ENCODE results near the gene NME7.
"Not testable (repeated sequence)": the region's sequence is repeated elsewhere in the genome, so short reads cannot be mapped to it uniquely, and the experiment has no call there.

The NME7 gene

GRCh38 chr1:169367686-169368405, at the start of gene NME7, which contains the start of gene BLZF1:
TSS of gene NME7 (minus strand) at chr1:169367797. CDS start at chr1:169367710, 87 bp downstream.
TSS of gene BLZF1 (plus strand) at chr1:169368195. CDS start at chr1:169369523, 1,328 bp downstream.
- Histone ChIP-seq H3K79me2 (ENCODE audit: insufficient read depth, low read length) (peaks cover 15% of the 10 kb centered on the region), H3K27ac (ENCODE audit: low read depth, low read length, poor library complexity, severe bottlenecking) (peak within 1 kb of the TSS; percentile 74)

GRCh38 chr1:169414952-169415351, 47.4 kb upstream of the NME7 start:
- TF ChIP-seq CTCF (IDR thresholded peaks at IDR 0.05; ENCODE audit: low read length) (no peak), EZH2 (IDR thresholded peaks at IDR 0.05; ENCODE audit: borderline replicate concordance, low read length) (no peak)
- Histone ChIP-seq H3K9ac (ENCODE audit: low read length) (no peak overlapping the region), H3K4me2 (ENCODE audit: low read length) (no peak overlapping the region), H3K79me2 (ENCODE audit: insufficient read depth, low read length) (no peaks in the 10 kb centered on the region), H3K27me3 (ENCODE audit: insufficient read depth, low read length) (no peaks in the 10 kb centered on the region), H3K27ac (ENCODE audit: low read depth, low read length, poor library complexity, severe bottlenecking) (no peak overlapping the region), H3K9me2 (ENCODE audit: low read depth, low read length) (no peaks in the 10 kb centered on the region), H3K4me3 (ENCODE audit: low read depth, low read length, poor library complexity, severe bottlenecking) (no peak overlapping the region), H3K9me3 (ENCODE audit: low read length) (no peaks in the 10 kb centered on the region), H2AFZ (ENCODE audit: low read length) (no peak overlapping the region), H3K4me1 (ENCODE audit: insufficient read depth, low read length, severe bottlenecking) (no peaks in the 10 kb centered on the region), H4K20me1 (ENCODE audit: insufficient read depth, low read length) (no peaks in the 10 kb centered on the region), H3F3A (ENCODE audit: insufficient read depth, low read length) (no peaks in the 10 kb centered on the region), H3K36me3 (ENCODE audit: insufficient read depth, low read length) (no peaks in the 10 kb centered on the region)

More at GRCh38 chr1:169367686-169368405, at the start of gene NME7, which contains the start of gene BLZF1:
- peak within 1 kb of the TSS; percentile 42; the same call in 1 of the 2 replicates for H2AFZ ChIP-seq (ENCODE audit: low read length)
- peaks cover 18% of the 10 kb centered on the region; the same call in 1 of the 2 replicates for H3K36me3 ChIP-seq (ENCODE audit: insufficient read depth, low read length)
- H3K9ac ChIP-seq (ENCODE audit: low read length) = peak within 1 kb of the TSS; percentile 90
- H3F3A ChIP-seq (ENCODE audit: insufficient read depth, low read length) = no peaks in the 10 kb centered on the region
- peaks cover 34% of the 10 kb centered on the region for H3K4me1 ChIP-seq (ENCODE audit: insufficient read depth, low read length, severe bottlenecking)
- H3K4me3 ChIP-seq (ENCODE audit: low read depth, low read length, poor library complexity, severe bottlenecking) = peak within 1 kb of the TSS; percentile 90
- TF ChIP-seq CTCF (IDR thresholded peaks at IDR 0.05; ENCODE audit: low read length) = no peak
- TF ChIP-seq EZH2 (IDR thresholded peaks at IDR 0.05; ENCODE audit: borderline replicate concordance, low read length) = no peak
- H4K20me1 ChIP-seq (ENCODE audit: insufficient read depth, low read length) = no peaks in the 10 kb centered on the region
- peak within 1 kb of the TSS; percentile 86 for H3K4me2 ChIP-seq (ENCODE audit: low read length)
- H3K9me2 ChIP-seq (ENCODE audit: low read depth, low read length) = no peaks in the 10 kb centered on the region
- H3K9me3 ChIP-seq (ENCODE audit: low read length) = no peaks in the 10 kb centered on the region
- H3K27me3 ChIP-seq (ENCODE audit: insufficient read depth, low read length) = no peaks in the 10 kb centered on the region

GRCh38 chr1:169408340-169408739, 40.7 kb upstream of the NME7 start:
- H4K20me1 ChIP-seq (ENCODE audit: insufficient read depth, low read length); H3K9ac ChIP-seq (ENCODE audit: low read length): not testable (repeated sequence)

GRCh38 chr1:169402578-169402977, 35.0 kb upstream of the NME7 start:
- H4K20me1 ChIP-seq (ENCODE audit: insufficient read depth, low read length); H3K36me3 ChIP-seq (ENCODE audit: insufficient read depth, low read length); H3K9me3 ChIP-seq (ENCODE audit: low read length); H3K79me2 ChIP-seq (ENCODE audit: insufficient read depth, low read length); H3F3A ChIP-seq (ENCODE audit: insufficient read depth, low read length); H3K4me3 ChIP-seq (ENCODE audit: low read depth, low read length, poor library complexity, severe bottlenecking); H3K27ac ChIP-seq (ENCODE audit: low read depth, low read length, poor library complexity, severe bottlenecking); H3K4me1 ChIP-seq (ENCODE audit: insufficient read depth, low read length, severe bottlenecking); H3K27me3 ChIP-seq (ENCODE audit: insufficient read depth, low read length); H3K9me2 ChIP-seq (ENCODE audit: low read depth, low read length); H3K4me2 ChIP-seq (ENCODE audit: low read length); H2AFZ ChIP-seq (ENCODE audit: low read length); H3K9ac ChIP-seq (ENCODE audit: low read length): not testable (repeated sequence)

More at GRCh38 chr1:169408340-169408739, 40.7 kb upstream of the NME7 start:
- H3K36me3 ChIP-seq (ENCODE audit: insufficient read depth, low read length); H3K79me2 ChIP-seq (ENCODE audit: insufficient read depth, low read length); H3K4me1 ChIP-seq (ENCODE audit: insufficient read depth, low read length, severe bottlenecking); H3K4me3 ChIP-seq (ENCODE audit: low read depth, low read length, poor library complexity, severe bottlenecking); H3F3A ChIP-seq (ENCODE audit: insufficient read depth, low read length); H3K27ac ChIP-seq (ENCODE audit: low read depth, low read length, poor library complexity, severe bottlenecking); H3K9me3 ChIP-seq (ENCODE audit: low read length); H3K4me2 ChIP-seq (ENCODE audit: low read length); H3K27me3 ChIP-seq (ENCODE audit: insufficient read depth, low read length); H2AFZ ChIP-seq (ENCODE audit: low read length); H3K9me2 ChIP-seq (ENCODE audit: low read depth, low read length): not testable (repeated sequence)

Measured in OCI-LY1 (cell line).